ENCODE results near the gene CCDC149. TPM values are rescaled to one million over a fixed set of nuclear protein-coding genes. Genes with fewer than 3 reads are reported as not detected.
"Not testable (repeated sequence)": the region's sequence is repeated elsewhere in the genome, so short reads cannot be mapped to it uniquely, and the experiment has no call there.

The CCDC149 gene
- total and polyA plus RNA-seq, 12 donors, result 6.1 to 17.7 (median 9.3) TPM

DNA sequence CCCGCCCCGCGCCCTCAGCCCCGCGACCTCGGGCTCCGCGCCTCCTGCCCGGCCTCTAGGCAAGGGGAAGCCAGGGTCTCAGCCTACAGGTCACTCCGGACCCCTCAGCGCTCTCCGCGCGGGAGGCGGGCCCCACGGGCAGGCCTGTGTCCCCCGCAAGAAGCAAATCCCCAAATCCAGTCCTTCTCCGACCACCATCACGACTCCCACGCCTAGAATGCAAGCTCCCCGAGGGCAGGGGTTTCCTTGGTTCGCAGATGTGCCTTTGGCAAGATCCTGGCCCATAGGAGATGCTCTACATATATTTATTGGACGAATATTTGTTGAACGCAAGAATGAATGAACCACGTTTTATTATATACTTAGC is 260 bp upstream of the CCDC149 start:
- H3K27ac ChIP-seq, result peak overlapping the region; percentile 87 to 97 (median 92)
- no peaks in the 10 kb centered on the region for H3K27me3 ChIP-seq
- TF ChIP-seq, protein P1, sequence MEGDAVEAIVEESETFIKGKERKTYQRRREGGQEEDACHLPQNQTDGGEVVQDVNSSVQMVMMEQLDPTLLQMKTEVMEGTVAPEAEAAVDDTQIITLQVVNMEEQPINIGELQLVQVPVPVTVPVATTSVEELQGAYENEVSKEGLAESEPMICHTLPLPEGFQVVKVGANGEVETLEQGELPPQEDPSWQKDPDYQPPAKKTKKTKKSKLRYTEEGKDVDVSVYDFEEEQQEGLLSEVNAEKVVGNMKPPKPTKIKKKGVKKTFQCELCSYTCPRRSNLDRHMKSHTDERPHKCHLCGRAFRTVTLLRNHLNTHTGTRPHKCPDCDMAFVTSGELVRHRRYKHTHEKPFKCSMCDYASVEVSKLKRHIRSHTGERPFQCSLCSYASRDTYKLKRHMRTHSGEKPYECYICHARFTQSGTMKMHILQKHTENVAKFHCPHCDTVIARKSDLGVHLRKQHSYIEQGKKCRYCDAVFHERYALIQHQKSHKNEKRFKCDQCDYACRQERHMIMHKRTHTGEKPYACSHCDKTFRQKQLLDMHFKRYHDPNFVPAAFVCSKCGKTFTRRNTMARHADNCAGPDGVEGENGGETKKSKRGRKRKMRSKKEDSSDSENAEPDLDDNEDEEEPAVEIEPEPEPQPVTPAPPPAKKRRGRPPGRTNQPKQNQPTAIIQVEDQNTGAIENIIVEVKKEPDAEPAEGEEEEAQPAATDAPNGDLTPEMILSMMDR (IDR thresholded peaks at IDR 0.05), result no peak
- ATAC-seq (no peak), DNase-seq (no peak)
- H3K4me1 ChIP-seq, result peaks cover 2 to 21% (median 7%) of the 10 kb centered on the region in 9 donors
- 15 to 16% methylated on average over 25 of the region's 25 CpGs for WGBS, 2 donors
- intact Hi-C loops (cut with DNase I), result loop anchor here in 6 of 10 donors (2.0 to 10.0 kb wide), 7 partner anchors 64 to 428 kb away; partner anchors contain the start of genes DHX15 (in 2 of the 6) and SOD3 (in 1 of the 6)
- H3K4me3 ChIP-seq, result peak overlapping the region; percentile 37 to 74 (median 67)
- H3K9me3 ChIP-seq, result peaks cover 0 to 17% (median 0%) of the 10 kb centered on the region in 11 donors
- peaks cover 0 to 30% (median 9%) of the 10 kb centered on the region in 9 donors for H3K36me3 ChIP-seq

GRCh38 chr4:24910499-24910898 is 2.3 kb downstream of the CCDC149 start:
- Histone ChIP-seq H3K4me1 (peaks cover 2 to 21% (median 7%) of the 10 kb centered on the region in 9 donors), H3K36me3 (peaks cover 0 to 37% (median 9%) of the 10 kb centered on the region in 9 donors), H3K9me3 (peaks cover 0 to 17% (median 0%) of the 10 kb centered on the region in 11 donors), H3K4me3 (no peak overlapping the region), H3K27me3 (no peaks in the 10 kb centered on the region), H3K27ac (no peak overlapping the region)
- intact Hi-C loops (cut with DNase I), result loop anchor here in 5 of 10 donors (5.0 to 10.0 kb wide), 4 partner anchors 67 to 426 kb away; partner anchors contain the start of gene DHX15 (in 2 of the 5)
- TF ChIP-seq, protein P1 (IDR thresholded peaks at IDR 0.05), result no peak
- WGBS, 2 donors, result 100% methylated on average over 1 of the region's 1 CpG
- ATAC-seq (no peak), DNase-seq (no peak)

GRCh38 chr4:24909606-24910005 is 3.2 kb downstream of the CCDC149 start:
- not testable (repeated sequence) for H3K27me3 ChIP-seq, H3K4me3 ChIP-seq, H3K27ac ChIP-seq, ATAC-seq, DNase-seq
- intact Hi-C loops (cut with DNase I), result loop anchor here in 5 of 10 donors (5.0 to 10.0 kb wide), 4 partner anchors 68 to 425 kb away; partner anchors contain the start of gene DHX15 (in 2 of the 5)
- Histone ChIP-seq H3K4me1 (peaks cover 2 to 16% (median 7%) of the 10 kb centered on the region in 9 donors), H3K36me3 (peaks cover 0 to 37% (median 9%) of the 10 kb centered on the region in 9 donors), H3K9me3 (peaks cover 0 to 17% (median 0%) of the 10 kb centered on the region in 11 donors)
- 93 to 96% methylated on average over 3 of the region's 3 CpGs for WGBS, 2 donors

GRCh38 chr4:24897639-24898038 is 15.2 kb downstream of the CCDC149 start:
- Histone ChIP-seq H3K4me3 (no peak overlapping the region), H3K4me1 (no peaks in the 10 kb centered on the region), H3K27me3 (no peaks in the 10 kb centered on the region), H3K27ac (no peak overlapping the region), H3K36me3 (peaks cover 0 to 17% (median 0%) of the 10 kb centered on the region in 9 donors), H3K9me3 (no peaks in the 10 kb centered on the region)
- no peak for DNase-seq
- 92 to 95% methylated on average over 6 of the region's 6 CpGs for WGBS, 2 donors
- intact Hi-C loops (cut with DNase I), result no loop called here
- ATAC-seq, result no peak
- TF ChIP-seq, protein P1 (IDR thresholded peaks at IDR 0.05), result no peak

GRCh38 chr4:24896977-24897376 is 15.9 kb downstream of the CCDC149 start:
- Histone ChIP-seq H3K36me3 (peaks cover 0 to 17% (median 3%) of the 10 kb centered on the region in 9 donors), H3K4me1 (no peaks in the 10 kb centered on the region), H3K27ac (no peak overlapping the region), H3K27me3 (no peaks in the 10 kb centered on the region), H3K9me3 (no peaks in the 10 kb centered on the region), H3K4me3 (no peak overlapping the region)
- ATAC-seq, result no peak
- no peak for DNase-seq
- TF ChIP-seq, protein P1 (IDR thresholded peaks at IDR 0.05), result no peak
- WGBS, 2 donors, result 86 to 88% methylated on average over 5 of the region's 5 CpGs
- intact Hi-C loops (cut with DNase I), result no loop called here

All from heart right ventricle (tissue), 16 donors.